Spleen (tissue), 7 donors: ENCODE data around the gene LRRC58.

Experiments used
- POLR2A ChIP-seq, 3 donors: fragments of 450-650 bp; IDR thresholded peaks; one replicate each; pipeline ENCODE4 v1.5.1; 2017; ENCODE audit warnings: antibody characterized with exemption in 3 of 3, mild to moderate bottlenecking in 1 of 3
- TF ChIP-seq, protein P1 (sequence below), 11 experiments: fragments of 200-600 bp in 7 of 11; fragments of 450-650 bp in 4 of 11; sonication (generic) in 4 of 11; IDR thresholded peaks in 8 of 11; conservative IDR thresholded peaks in 3 of 11; 1 replicate in 7 of 11; 2 replicates in 4 of 11; pipeline versions ENCODE4 v1.4.0 to v1.8.0; 2016 to 2021; ENCODE audit warnings: antibody characterized with exemption in 11 of 11, inconsistent platforms in 4 of 11, mild to moderate bottlenecking in 1 of 11
- donor health status: DM: no; HTN: no; CAD: no; lungs with moderate emphysema.
- donor health status: DM: no; HTN: no; CAD: no.
- donor health status: DM: no; HTN: no; CAD: no.

DNA sequence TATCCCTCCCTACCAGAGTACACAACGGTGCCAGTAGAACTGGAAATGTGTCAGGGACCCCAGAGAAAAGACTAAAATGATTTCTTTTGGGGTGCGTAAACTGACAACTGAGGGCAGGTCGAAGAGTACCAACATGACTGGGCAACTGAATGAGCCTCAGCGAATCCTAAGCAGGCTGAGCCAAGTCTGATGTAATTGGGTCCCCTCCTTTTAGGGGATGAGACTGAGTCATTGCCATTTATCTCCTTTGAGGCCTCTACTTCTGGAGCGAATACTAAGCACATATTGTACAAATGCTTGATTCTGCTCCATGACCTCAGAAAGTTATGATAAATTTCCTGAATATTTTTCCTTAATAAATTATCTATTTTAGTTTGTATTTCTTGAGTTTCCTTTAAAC lies 46.8 kb downstream of the LRRC58 start:
- TF ChIP-seq POLR2A (IDR thresholded peaks at IDR 0.05): no peak
- TF ChIP-seq, protein P1, sequence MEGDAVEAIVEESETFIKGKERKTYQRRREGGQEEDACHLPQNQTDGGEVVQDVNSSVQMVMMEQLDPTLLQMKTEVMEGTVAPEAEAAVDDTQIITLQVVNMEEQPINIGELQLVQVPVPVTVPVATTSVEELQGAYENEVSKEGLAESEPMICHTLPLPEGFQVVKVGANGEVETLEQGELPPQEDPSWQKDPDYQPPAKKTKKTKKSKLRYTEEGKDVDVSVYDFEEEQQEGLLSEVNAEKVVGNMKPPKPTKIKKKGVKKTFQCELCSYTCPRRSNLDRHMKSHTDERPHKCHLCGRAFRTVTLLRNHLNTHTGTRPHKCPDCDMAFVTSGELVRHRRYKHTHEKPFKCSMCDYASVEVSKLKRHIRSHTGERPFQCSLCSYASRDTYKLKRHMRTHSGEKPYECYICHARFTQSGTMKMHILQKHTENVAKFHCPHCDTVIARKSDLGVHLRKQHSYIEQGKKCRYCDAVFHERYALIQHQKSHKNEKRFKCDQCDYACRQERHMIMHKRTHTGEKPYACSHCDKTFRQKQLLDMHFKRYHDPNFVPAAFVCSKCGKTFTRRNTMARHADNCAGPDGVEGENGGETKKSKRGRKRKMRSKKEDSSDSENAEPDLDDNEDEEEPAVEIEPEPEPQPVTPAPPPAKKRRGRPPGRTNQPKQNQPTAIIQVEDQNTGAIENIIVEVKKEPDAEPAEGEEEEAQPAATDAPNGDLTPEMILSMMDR (IDR thresholded peaks at IDR 0.05 in 8 of 11, conservative IDR thresholded peaks at IDR 0.05 in 3 of 11): no peak
